A673 (cell line): ENCODE data around the gene DENND2C.

Experiments used
- EZH2 ChIP-seq: fragments of 200-600 bp; sonication (generic); IDR thresholded peaks from 2 replicates; pipeline ENCODE4 v1.6.1; 2017; ENCODE audit warnings: borderline replicate concordance, low read depth, mild to moderate bottlenecking, mixed read lengths, antibody characterized with exemption, low read length; ENCODE audit not compliant: poor library complexity, severe bottlenecking
- TF ChIP-seq, protein P1 (sequence below): fragments of 300-800, 200-600 bp; sonication (generic); conservative IDR thresholded peaks from 2 replicates; pipeline ENCODE4 v1.5.1; 2017; ENCODE audit warnings: low read depth, mild to moderate bottlenecking, antibody characterized with exemption, low read length, moderate library complexity, mixed read lengths

DNA sequence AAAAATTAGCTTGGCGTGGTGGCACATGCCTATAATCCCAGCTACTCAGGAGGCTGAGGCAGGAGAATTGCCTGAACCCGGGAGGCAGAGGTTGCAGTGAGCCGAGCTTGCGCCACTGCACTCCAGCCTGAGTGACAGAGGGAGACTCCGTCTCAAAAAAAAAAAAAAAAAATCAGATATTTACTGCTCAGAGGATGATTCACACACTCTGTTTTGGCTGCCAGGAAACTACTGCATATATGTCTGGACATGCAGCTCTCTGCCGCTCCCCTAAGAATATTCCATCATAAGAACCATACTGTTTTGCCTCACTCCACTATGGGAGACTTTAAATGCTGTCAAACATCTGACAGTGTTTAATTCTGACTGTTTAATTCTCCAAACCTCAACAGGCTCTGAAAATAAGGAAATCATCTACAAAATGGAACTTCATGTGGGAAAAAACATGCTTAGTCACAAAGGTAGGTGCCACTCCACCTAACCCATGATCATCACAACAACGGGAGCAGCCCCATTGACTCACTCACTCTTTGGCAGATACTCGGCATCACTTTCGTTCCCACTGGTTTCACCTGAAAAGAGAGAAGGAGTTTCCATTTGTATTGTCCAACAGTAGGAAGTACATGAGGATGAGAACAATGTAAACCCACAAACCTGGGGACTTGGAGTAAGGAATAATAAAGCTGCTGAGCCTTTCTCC is 59.2 kb downstream of the DENND2C start:
- TF ChIP-seq, protein P1, sequence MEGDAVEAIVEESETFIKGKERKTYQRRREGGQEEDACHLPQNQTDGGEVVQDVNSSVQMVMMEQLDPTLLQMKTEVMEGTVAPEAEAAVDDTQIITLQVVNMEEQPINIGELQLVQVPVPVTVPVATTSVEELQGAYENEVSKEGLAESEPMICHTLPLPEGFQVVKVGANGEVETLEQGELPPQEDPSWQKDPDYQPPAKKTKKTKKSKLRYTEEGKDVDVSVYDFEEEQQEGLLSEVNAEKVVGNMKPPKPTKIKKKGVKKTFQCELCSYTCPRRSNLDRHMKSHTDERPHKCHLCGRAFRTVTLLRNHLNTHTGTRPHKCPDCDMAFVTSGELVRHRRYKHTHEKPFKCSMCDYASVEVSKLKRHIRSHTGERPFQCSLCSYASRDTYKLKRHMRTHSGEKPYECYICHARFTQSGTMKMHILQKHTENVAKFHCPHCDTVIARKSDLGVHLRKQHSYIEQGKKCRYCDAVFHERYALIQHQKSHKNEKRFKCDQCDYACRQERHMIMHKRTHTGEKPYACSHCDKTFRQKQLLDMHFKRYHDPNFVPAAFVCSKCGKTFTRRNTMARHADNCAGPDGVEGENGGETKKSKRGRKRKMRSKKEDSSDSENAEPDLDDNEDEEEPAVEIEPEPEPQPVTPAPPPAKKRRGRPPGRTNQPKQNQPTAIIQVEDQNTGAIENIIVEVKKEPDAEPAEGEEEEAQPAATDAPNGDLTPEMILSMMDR = no peak
- TF ChIP-seq EZH2 = no peak
